Calu3 (cell line): ENCODE measurements around the gene ELL. TPM values are rescaled to one million over a fixed set of nuclear protein-coding genes. Genes with fewer than 3 reads are reported as not detected.

Experiments used
- BruUV-seq: library from RNA; stranded (reverse); fragments of 400-500 nt; replicated peaks from 2 replicates; lab custom pipeline; 2021; lab: Mats Ljungman, UMichigan
- CTCF ChIA-PET: fragments of 300-600 bp; sonication (Branson Sonifier 250); formaldehyde crosslinking; loops from one replicate; lab custom pipeline; 2022; ENCODE audit warnings: antibody characterized with exemption; lab: Charles Lee
- DNase-seq: peaks from one replicate; pipeline ENCODE4 v3.0.0; 2022
- H3K27ac Mint-ChIP-seq: one replicate; pipeline ENCODE4 v1.8.0; 2022; ENCODE audit warnings: mixed read lengths; ENCODE audit not compliant: unreplicated experiment
- H3K27me3 Mint-ChIP-seq: one replicate; pipeline ENCODE4 v1.8.0; 2022; ENCODE audit warnings: mixed read lengths; ENCODE audit not compliant: unreplicated experiment
- H3K36me3 Mint-ChIP-seq: one replicate; pipeline ENCODE4 v1.8.0; 2022; ENCODE audit warnings: mild to moderate bottlenecking, moderate library complexity, mixed read lengths; ENCODE audit not compliant: insufficient read depth, unreplicated experiment
- H3K4me1 Mint-ChIP-seq: one replicate; pipeline ENCODE4 v1.8.0; 2022; ENCODE audit warnings: mild to moderate bottlenecking, low read depth, mixed read lengths; ENCODE audit not compliant: unreplicated experiment
- H3K4me3 Mint-ChIP-seq: one replicate; pipeline ENCODE4 v1.8.0; 2022; ENCODE audit warnings: mild to moderate bottlenecking, low read depth, moderate library complexity, mixed read lengths; ENCODE audit not compliant: unreplicated experiment
- H3K9me3 Mint-ChIP-seq: one replicate; pipeline ENCODE4 v1.8.0; 2022; ENCODE audit warnings: low read depth, mixed read lengths; ENCODE audit not compliant: unreplicated experiment
- intact Hi-C: fragments of 100-400 bp; cut with micrococcal nuclease; formaldehyde crosslinking; loops from one replicate; pipeline ENCODE4 v1.10.0; 2022; ENCODE audit not compliant: unreplicated experiment
- total RNA-seq: library from RNA; stranded (reverse); gene quantifications from 2 replicates; pipeline ENCODE4 v1.2.3, GENCODE V29; 2022
- TF ChIP-seq, protein P1 (sequence below): fragments of 200-600 bp; IDR thresholded peaks from one replicate; pipeline ENCODE4 v1.8.0; 2022; ENCODE audit warnings: antibody characterized with exemption; ENCODE audit not compliant: unreplicated experiment

Gene ELL
- total RNA-seq, 1 experiment from 2014 or later = 11.0 TPM

DNA sequence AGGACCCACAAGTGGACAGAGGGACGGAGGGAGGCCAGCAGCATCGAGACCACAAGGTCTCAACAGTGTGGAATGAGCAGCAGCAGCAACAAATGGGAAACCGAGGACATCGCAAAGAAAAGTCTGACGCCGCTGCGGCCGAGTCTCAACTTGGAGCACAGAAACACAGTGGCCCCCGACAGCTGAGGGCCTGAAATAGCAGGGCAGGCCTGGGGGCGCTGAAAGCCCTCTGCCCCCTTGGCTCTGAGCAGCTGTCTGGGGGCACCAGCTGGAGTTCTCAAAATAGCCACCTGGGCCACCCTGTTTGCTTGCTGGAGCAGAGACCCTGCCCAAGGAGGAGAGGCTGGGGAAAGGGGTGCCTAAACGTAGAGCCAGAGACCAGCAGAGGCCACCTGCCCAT is 78.0 kb downstream of the ELL start:
- Mint-ChIP-seq H3K9me3 (peaks cover 2% of the 10 kb centered on the region), H3K4me1 (peaks cover 23% of the 10 kb centered on the region), H3K4me3 (no peak overlapping the region), H3K27me3 (no peaks in the 10 kb centered on the region), H3K36me3 (peaks cover 39% of the 10 kb centered on the region), H3K27ac (no peak overlapping the region)
- DNase-seq = no peak
- BruUV-seq = no TSS peak
- TF ChIP-seq, protein P1, sequence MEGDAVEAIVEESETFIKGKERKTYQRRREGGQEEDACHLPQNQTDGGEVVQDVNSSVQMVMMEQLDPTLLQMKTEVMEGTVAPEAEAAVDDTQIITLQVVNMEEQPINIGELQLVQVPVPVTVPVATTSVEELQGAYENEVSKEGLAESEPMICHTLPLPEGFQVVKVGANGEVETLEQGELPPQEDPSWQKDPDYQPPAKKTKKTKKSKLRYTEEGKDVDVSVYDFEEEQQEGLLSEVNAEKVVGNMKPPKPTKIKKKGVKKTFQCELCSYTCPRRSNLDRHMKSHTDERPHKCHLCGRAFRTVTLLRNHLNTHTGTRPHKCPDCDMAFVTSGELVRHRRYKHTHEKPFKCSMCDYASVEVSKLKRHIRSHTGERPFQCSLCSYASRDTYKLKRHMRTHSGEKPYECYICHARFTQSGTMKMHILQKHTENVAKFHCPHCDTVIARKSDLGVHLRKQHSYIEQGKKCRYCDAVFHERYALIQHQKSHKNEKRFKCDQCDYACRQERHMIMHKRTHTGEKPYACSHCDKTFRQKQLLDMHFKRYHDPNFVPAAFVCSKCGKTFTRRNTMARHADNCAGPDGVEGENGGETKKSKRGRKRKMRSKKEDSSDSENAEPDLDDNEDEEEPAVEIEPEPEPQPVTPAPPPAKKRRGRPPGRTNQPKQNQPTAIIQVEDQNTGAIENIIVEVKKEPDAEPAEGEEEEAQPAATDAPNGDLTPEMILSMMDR = no peak
- intact Hi-C loops = no loop called here
- CTCF ChIA-PET = no interaction called here

DNA sequence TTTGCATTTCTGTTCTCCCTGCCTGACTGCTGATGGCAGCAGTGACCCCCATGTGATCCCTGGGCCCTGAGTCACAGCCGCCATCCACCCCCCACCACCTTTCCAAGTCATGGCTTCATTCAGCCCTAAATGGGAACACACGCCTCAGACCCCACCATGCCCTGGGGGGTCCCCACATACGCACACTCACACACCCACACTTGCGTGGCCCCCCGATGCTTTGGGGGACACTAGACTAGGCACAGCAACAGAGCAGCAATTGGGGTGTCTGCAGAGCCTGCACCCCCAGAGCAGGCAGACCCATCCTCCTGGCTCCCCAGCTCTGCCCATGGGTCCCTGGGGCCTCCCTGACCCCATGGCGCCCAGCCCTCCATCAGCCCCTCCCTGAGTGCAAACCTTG is 78.5 kb downstream of the ELL start:
- H3K4me1 Mint-ChIP-seq = peaks cover 25% of the 10 kb centered on the region
- no TSS peak for BruUV-seq
- H3K9me3 Mint-ChIP-seq = peaks cover 2% of the 10 kb centered on the region
- DNase-seq = no peak
- intact Hi-C loops = no loop called here
- CTCF ChIA-PET = no interaction called here
- H3K36me3 Mint-ChIP-seq = peaks cover 43% of the 10 kb centered on the region
- H3K27ac Mint-ChIP-seq = no peak overlapping the region
- TF ChIP-seq, protein P1 = no peak
- H3K4me3 Mint-ChIP-seq = no peak overlapping the region
- no peaks in the 10 kb centered on the region for H3K27me3 Mint-ChIP-seq

DNA sequence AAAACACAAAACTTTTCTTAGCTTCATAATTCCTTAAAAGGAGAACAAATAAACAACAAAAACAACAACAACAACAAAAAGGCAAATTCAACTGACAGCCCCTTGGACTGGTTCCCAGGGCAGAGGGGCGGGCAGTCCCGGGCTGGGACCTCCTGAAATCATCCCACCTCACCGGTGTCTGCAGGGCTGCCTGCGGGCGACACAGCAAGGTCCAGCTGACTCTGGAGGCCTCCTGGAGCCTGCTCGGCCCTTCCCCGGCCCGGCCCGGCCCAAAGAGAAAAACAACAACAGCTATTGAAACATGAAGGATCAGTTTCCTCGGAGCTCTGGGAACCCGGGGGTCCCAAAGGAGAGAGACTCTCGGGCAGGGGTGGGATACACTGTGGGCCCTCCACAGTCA is 78.9 kb downstream of the ELL start:
- Mint-ChIP-seq H3K27me3 (no peaks in the 10 kb centered on the region), H3K4me1 (peaks cover 25% of the 10 kb centered on the region), H3K27ac (no peak overlapping the region), H3K36me3 (peaks cover 47% of the 10 kb centered on the region), H3K9me3 (peaks cover 2% of the 10 kb centered on the region), H3K4me3 (no peak overlapping the region)
- CTCF ChIA-PET = no interaction called here
- TF ChIP-seq, protein P1 = no peak
- DNase-seq = no peak
- intact Hi-C loops = no loop called here
- BruUV-seq = no TSS peak

DNA sequence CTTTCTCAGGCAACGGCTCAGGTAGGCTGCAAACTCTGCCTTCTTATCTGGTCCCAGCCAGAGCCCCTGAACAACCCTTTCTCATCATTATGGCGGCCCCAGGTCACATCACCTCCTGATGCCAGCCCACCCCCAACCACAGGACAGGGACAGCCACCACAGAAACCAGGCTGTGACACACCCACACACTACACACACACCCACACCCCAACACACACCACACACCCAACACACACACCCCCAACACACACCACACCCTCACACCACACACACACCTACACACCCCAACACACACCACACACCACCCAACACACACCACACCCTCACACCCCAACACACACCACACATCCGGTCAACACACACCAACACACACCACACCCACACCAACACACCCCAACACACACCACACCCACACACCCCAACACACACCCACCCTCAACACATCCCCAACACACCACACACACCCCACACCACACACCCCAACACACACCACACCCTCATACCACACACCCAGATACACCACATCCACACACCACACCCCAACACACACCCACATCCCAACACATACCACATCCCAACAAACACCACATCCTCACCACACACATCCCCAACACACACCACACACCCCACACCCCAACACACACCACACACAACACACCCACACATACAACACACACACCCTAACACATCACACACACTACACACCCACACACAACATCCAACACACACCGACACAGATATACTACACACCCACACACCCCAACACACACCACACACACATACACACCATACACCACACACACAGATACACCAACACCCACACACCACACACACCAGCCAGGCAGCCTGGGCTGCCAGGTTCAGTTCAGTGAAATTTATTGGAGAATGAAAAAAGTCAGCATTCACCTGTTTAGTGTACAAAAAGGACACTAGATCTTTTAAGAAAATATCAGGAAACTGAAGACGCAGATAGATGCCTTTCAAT is 79.8 kb downstream of the ELL start:
- no peak overlapping the region for H3K4me3 Mint-ChIP-seq
- H3K27me3 Mint-ChIP-seq = no peaks in the 10 kb centered on the region
- CTCF ChIA-PET = no interaction called here
- intact Hi-C loops = no loop called here
- no peak for DNase-seq
- H3K4me1 Mint-ChIP-seq = peaks cover 25% of the 10 kb centered on the region
- H3K27ac Mint-ChIP-seq = peak overlapping the region; percentile 22
- H3K36me3 Mint-ChIP-seq = peaks cover 56% of the 10 kb centered on the region
- TF ChIP-seq, protein P1 = no peak
- H3K9me3 Mint-ChIP-seq = peaks cover 2% of the 10 kb centered on the region
- no TSS peak for BruUV-seq
